Psoas muscle (tissue), 8 donors: ENCODE measurements around the gene TMEM94. TPM values are rescaled to one million over a fixed set of nuclear protein-coding genes. Genes with fewer than 3 reads are reported as not detected.

Experiments used
- ATAC-seq, 4 donors: fragments of 200-7000 bp; cut with Tn5 transposase; one replicate each; pipeline ENCODE4 v1.9.1; 2020; ENCODE audit warnings: moderate library complexity in 3 of 4, mild to moderate bottlenecking in 2 of 4
- DNase-seq, 2 donors: peaks; one replicate each; pipeline ENCODE4 v3.0.0-alpha.2; 2020
- H3K27ac ChIP-seq: fragments of 200-600 bp; one replicate; pipeline ENCODE4 v1.8.0; 2022
- H3K27me3 ChIP-seq, 3 donors: fragments of 200-600 bp in 1 of 3; one replicate each; pipeline versions ENCODE4 v1.6.1 to v1.8.0; 2013 to 2022; ENCODE audit warnings: low read length in 2 of 3, mild to moderate bottlenecking in 2 of 3, moderate library complexity in 1 of 3; ENCODE audit not compliant: insufficient read depth in 3 of 3
- H3K36me3 ChIP-seq, 2 donors: fragments of 200-600 bp in 1 of 2; one replicate each; pipeline versions ENCODE4 v1.6.1 to v1.8.0; 2013 to 2022; ENCODE audit warnings: low read depth in 1 of 2, mild to moderate bottlenecking in 1 of 2, moderate library complexity in 1 of 2; ENCODE audit not compliant: insufficient read depth in 1 of 2
- H3K4me1 ChIP-seq: fragments of 200-600 bp; one replicate; pipeline ENCODE4 v1.8.0; 2022
- H3K4me3 ChIP-seq: fragments of 200-600 bp; one replicate; pipeline ENCODE4 v1.8.0; 2022; ENCODE audit warnings: mild to moderate bottlenecking
- H3K9me3 ChIP-seq: fragments of 200-600 bp; one replicate; pipeline ENCODE4 v1.8.0; 2022
- CTCF ChIP-seq: fragments of 200-600 bp; IDR thresholded peaks from one replicate; pipeline ENCODE4 v1.8.0; 2022; ENCODE audit warnings: antibody characterized with exemption
- WGBS, 3 donors: extraction: QIAGEN DNeasy Blood & Tissue Kit; methylation state at CpG; one replicate each; pipeline versions ENCODE4 v1.1.6 to v1.1.7; 2013; 5-methylcytosine and 5-hydroxymethylcytosine counted together
- intact Hi-C, 2 donors: fragments of 100-400 bp; cut with DNase I; formaldehyde crosslinking; loops; one replicate each; pipeline versions ENCODE4 v1.11.0 to v1.14.2; 2022
- polyA plus RNA-seq, 3 donors: library from polyadenylated mRNA; stranded (reverse); fragments of 200-250 nt; gene quantifications; one replicate each; pipeline ENCODE4 v1.2.3, GENCODE V29; 2013
- total RNA-seq, 4 donors: library from RNA; stranded (reverse); fragmentation: NEBNext Ultra II Directional in 2 of 4; extraction: Animal tissue kit (Norgen Biotek cat#: 25700) in 2 of 4; gene quantifications; one replicate each; pipeline versions ENCODE4 v1.2.1 to v1.2.4, GENCODE V29; 2021 to 2023
- donor health status: healthy with polysubstance abuse.
- donor health status: DM: no; HTN: no; CAD: no; lungs with moderate emphysema.
- donor health status: Bipolar disorder and iron deficiency.
- donor health status: healthy.
- donor health status: DM: yes; HTN: yes; CAD: no.
- donor health status: DM: no; HTN: no; CAD: no.
- donor health status: DM: no; HTN: no; CAD: no.
- donor health status: DM: yes; HTN: yes; CAD: no.

Gene TMEM94
- total and polyA plus RNA-seq, 7 donors, result 18.7 to 64.3 (median 47.5) TPM

DNA sequence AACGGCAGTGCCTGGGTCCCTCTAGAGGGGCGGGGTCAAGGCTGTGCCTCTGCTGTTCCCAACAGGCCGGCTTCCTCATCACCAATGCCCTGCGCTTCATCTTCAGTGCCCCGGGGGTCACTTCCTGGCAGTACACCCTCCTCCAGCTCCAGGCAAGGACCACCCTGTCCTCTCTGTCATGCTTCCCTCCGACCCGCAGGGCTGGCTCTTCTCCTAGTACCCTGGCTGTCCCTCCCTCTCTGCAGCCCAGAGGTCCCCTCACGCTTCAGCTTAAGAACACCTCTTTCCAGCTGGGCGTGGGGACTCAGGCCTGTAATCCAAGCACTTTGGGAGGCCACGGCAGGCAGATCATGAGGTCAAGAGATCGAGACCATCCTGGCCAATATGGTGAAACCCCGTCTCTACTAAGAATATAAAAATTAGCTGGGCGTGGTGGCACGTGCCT is 33.1 kb downstream of the TMEM94 start:
- H3K27ac ChIP-seq, result peak overlapping the region; percentile 76
- intact Hi-C loops, result no loop called here
- WGBS, 3 donors, result 79 to 83% (median 82%) methylated on average over 11 to 14 of the region's 14 CpGs
- ATAC-seq (peak in 1 of 4 donors; percentile 1), DNase-seq (peak in 1 of 2 donors; percentile 37)
- H3K27me3 ChIP-seq, result no peaks in the 10 kb centered on the region
- H3K9me3 ChIP-seq, result no peaks in the 10 kb centered on the region
- no peak overlapping the region for H3K4me3 ChIP-seq
- H3K36me3 ChIP-seq, result peaks cover 0 to 37% of the 10 kb centered on the region in 2 donors
- H3K4me1 ChIP-seq, result peaks cover 64% of the 10 kb centered on the region
- TF ChIP-seq CTCF, result no peak

DNA sequence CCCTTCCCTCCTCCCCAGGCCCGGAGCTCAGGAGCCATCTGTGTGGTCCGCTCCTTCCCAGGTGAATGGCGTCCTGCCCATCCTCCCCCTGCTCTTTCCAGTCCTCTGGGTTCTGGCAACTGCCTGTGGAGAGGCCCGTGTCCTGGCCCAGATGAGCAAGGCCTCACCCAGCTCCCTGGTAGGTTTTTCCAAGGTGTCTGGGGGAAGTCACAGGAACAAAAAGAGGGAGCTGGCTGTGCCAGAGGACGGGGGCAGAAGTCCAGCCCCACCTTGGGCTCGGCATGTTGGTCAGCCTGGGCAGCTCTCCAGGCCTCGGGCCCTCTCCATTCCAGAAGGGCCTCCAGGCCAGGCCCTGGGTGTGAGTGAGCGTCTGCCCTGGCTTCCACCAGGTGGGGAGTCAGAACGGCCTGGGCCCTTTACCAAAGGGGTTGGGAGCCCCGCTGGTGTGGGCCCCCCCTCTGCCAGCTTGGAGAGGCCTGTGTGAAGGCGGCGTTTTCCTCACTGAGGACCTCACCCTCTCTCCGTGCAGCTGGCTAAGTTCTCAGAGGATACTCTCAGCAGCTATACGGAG is 33.8 kb downstream of the TMEM94 start:
- ATAC-seq (peak; percentile 40 to 59 (median 54)), DNase-seq (peak in 1 of 2 donors; percentile 56)
- Histone ChIP-seq H3K4me1 (peaks cover 56% of the 10 kb centered on the region), H3K27ac (peak overlapping the region; percentile 76), H3K27me3 (no peaks in the 10 kb centered on the region), H3K36me3 (peaks cover 0 to 44% of the 10 kb centered on the region in 2 donors), H3K9me3 (no peaks in the 10 kb centered on the region), H3K4me3 (no peak overlapping the region)
- WGBS, 3 donors, result 25 to 42% (median 27%) methylated on average over 12 to 14 of the region's 14 CpGs
- intact Hi-C loops, result no loop called here
- no peak for TF ChIP-seq CTCF

- intact Hi-C loops, result no loop called here
- Histone ChIP-seq H3K27ac (peak overlapping the region; percentile 76), H3K36me3 (peaks cover 0 to 52% of the 10 kb centered on the region in 2 donors)
Measured at GRCh38 chr17:75490953-75491649, 34.7 kb downstream of the TMEM94 start.

DNA sequence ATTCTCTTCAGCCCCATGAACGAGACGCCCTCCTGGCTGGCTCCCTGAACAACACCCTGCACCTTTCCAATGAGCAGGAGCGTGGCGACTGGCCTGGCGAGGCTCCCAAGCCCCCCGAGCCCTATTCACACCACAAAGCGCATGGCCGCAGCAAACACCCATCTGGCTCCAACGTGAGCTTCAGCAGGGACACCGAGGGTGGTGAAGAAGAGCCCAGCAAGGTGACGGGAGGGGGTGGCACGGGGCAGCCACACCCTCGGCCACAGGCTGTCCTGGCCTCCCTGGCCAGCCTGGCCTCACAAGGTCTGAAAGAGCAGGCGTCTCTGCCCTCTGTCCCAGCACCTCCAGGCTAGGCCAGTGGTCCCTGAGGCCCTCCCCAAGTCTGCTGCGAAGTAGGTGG is 35.2 kb downstream of the TMEM94 start:
- intact Hi-C loops, result no loop called here
- ATAC-seq (no peak), DNase-seq (no peak)
- TF ChIP-seq CTCF, result no peak
- WGBS, 3 donors, result 90 to 93% (median 92%) methylated on average over 15 of the region's 15 CpGs
- no peaks in the 10 kb centered on the region for H3K27me3 ChIP-seq
- H3K4me1 ChIP-seq, result peaks cover 44% of the 10 kb centered on the region
- no peak overlapping the region for H3K27ac ChIP-seq
- no peak overlapping the region for H3K4me3 ChIP-seq
- peaks cover 0 to 58% of the 10 kb centered on the region in 2 donors for H3K36me3 ChIP-seq
- no peaks in the 10 kb centered on the region for H3K9me3 ChIP-seq

More at GRCh38 chr17:75490953-75491649, 34.7 kb downstream of the TMEM94 start:
- Histone ChIP-seq H3K9me3 (no peaks in the 10 kb centered on the region), H3K4me1 (peaks cover 48% of the 10 kb centered on the region), H3K4me3 (no peak overlapping the region), H3K27me3 (no peaks in the 10 kb centered on the region)
- WGBS, 3 donors, result 80 to 88% (median 82%) methylated on average over 19 of the region's 19 CpGs
- DNase-seq (no peak), ATAC-seq (no peak)
- no peak for TF ChIP-seq CTCF
